T47D (cell line): ENCODE data around the gene AQP1.

Experiments used
- DNase-seq, 2 experiments: peaks; one replicate each; pipeline versions ENCODE4 v3.0.0 to v3.0.0-alpha.2; 2011 to 2012; ENCODE audit warnings: low read depth in 1 of 2, low spot score in 1 of 2
- JUND ChIP-seq: IDR thresholded peaks from 2 replicates; pipeline ENCODE4 v1.6.1; 2012; ENCODE audit warnings: low read depth
- in situ Hi-C: cut with HindIII; loops from 2 replicates; pipeline ENCODE4 v1.10.0; 2016; ENCODE audit warnings: low sequenced_read_pairs, low pct_unique_long_range_greater_than_20kb

AQP1 gene

DNA sequence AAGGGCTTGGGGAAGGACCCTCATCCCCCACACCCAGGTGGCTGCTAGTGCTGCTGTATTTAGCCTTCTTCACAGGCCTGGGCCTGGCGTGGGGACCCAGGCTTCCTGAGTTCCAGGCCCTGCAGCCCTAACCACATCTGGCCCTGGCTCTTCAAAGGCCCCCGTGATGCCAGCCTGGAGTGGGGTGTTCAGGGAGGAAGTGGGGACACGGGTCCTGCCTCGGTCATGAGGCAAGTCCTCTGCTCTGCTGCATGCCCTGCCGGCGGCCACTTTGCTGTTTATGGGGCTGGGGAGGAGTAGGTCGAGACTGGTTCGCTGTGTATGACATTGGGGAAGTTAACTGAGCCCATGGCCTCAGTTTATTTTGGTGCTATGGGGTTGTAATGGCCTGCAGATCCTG is 8.5 kb upstream of the AQP1 start:
- in situ Hi-C loops, result no loop called here
- TF ChIP-seq JUND, result no peak
- DNase-seq, result no peak

- in situ Hi-C loops, result no loop called here
- no peak for DNase-seq
- no peak for TF ChIP-seq JUND
Measured at GRCh38 chr7:30904561-30904960, 7.1 kb upstream of the AQP1 start.

DNA sequence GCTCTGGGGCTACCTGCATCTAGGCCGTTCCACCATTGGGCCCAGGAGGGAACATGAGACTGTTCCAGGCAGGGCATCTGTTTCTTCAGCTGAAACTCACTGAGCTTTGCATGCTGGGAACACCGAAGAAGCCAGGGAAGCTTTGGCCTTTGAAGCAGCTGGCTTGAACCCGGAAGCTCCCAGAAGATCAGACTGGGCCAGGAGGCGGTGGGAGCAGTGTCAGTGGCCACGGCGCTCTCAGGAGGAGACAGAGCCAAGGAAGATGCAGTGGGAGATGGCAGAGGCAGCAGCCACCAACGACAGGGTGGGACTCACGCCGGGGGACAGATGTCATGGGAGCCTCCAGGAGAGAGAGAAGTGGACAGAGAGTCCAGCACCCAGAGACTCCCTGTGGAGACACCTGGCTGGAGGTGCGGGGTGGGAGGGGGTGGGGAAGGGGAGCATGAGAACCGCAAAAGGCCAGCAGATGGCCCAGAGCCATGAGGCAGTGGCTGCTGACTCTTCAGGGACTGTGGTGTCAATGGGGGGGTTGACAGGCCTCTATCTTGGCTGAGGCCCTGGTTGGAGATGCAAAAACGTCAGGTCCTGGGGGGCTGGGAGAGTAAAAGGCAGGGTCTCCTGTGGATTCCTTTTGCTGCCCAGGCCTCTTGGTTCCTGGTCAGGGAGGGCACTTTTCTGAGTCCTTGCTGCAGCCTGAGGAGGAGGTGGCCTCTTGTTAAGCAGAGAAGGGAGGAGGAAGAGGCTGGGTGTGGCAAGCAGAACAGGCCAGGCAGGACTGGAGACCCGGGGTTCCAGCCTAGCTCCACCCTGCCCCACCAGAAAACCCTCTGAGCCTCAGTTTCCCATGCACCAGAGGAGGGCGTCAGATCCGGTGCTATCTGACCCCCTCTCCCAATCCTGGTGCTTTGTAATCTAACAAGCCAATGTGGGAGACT is 6.3 kb upstream of the AQP1 start:
- in situ Hi-C loops, result no loop called here
- no peak for TF ChIP-seq JUND
- DNase-seq, result no peak

DNA sequence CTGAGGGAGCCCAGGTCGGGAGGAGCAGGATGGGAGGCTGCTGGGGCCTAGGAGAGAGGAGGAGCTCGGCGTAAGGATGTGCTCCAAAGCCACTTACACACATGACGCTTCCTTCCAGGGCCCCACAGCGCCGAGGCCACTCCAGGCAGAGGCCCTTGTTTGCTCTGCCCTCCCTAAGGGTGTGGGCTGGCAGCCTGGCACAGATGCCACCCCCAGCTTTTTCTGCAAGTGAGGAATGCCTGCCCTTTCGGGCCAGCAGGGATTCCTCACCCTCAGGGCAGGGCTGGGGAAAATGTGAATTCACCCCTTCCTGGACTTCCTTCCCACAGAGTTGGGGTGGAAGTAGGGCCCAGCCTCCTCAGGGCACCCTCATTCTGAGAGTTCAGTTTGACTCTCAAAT is 5.6 kb upstream of the AQP1 start:
- no peak for TF ChIP-seq JUND
- no peak for DNase-seq
- in situ Hi-C loops, result no loop called here

DNA sequence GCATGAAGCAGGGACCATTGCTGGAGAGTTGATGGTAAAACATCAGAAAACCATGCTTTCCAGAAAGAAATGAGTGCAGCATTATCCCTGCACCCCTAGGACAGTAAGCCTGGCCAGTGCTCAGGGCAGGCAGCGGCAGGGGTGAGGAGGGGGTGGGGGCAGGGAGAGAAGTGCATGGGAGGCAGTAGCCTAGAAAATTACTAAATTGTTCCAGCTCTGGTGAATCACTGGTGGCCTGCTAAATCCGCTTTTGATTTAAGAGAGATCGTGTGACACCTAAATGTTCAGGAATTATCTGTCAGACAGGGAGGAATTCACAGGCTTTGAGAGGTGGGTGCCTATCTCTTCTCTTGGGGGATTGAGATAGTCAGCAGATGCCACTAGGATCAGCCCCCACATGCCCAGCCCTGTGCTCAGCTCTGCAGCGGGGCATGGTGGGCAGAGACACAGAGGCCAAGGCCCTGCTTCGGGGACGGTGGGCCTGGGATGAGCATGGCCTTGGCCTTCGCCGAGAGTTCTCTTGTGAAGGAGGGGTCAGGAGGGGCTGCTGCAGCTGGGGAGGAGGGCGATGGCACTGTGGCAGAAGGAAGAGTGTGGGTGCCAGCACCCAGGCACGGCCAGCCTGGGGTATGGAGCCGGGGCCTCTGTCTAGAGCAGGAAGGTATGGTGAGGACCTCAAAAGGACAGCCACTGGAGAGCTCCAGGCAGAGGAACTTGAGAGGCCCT is 5.0 kb upstream of the AQP1 start:
- in situ Hi-C loops, result no loop called here
- TF ChIP-seq JUND, result no peak
- DNase-seq, result no peak

DNA sequence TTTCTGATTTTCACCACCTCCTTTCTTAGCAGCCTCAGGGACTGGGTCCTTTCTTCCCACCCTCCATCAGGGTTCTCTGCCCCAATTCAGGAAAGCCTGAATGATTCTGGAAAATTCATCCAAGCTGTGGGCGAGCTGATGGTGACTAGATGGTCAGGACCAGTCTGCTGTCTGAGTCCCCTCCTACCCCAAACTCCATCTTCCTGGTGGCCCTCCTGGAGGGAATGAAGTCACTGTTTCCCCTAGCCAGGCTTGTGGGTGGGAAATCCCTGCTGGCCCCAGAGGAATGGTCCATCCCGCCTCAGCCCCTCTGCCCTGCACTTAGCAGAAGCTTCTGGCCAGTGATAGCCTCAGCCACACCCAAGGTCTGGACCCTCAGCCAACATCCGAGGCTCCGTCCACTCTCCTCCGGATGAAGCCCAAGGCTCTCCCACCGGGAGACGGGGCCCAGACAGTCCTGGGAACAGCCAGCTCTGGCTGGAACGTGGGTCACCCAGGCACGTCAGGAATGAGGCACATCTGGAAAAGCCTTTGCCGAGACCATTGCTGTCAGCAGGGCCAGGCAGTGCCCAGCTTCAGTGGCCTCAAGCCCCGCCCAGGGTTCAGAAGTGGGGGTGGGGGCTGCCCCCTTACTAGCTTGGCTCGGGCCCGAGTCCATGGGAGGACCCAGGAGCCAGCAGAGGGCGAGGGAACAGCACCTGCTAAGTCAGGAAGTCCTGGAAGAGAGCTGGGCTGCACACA is 4.0 kb upstream of the AQP1 start:
- in situ Hi-C loops, result no loop called here
- no peak for DNase-seq
- TF ChIP-seq JUND, result no peak

- no peak for TF ChIP-seq JUND
- DNase-seq, result no peak
- in situ Hi-C loops, result no loop called here
Measured at GRCh38 chr7:30908681-30909080, 3.0 kb upstream of the AQP1 start.

- no peak for DNase-seq
- TF ChIP-seq JUND, result no peak
- in situ Hi-C loops, result no loop called here
Measured at GRCh38 chr7:30909431-30909830, 2.2 kb upstream of the AQP1 start.

DNA sequence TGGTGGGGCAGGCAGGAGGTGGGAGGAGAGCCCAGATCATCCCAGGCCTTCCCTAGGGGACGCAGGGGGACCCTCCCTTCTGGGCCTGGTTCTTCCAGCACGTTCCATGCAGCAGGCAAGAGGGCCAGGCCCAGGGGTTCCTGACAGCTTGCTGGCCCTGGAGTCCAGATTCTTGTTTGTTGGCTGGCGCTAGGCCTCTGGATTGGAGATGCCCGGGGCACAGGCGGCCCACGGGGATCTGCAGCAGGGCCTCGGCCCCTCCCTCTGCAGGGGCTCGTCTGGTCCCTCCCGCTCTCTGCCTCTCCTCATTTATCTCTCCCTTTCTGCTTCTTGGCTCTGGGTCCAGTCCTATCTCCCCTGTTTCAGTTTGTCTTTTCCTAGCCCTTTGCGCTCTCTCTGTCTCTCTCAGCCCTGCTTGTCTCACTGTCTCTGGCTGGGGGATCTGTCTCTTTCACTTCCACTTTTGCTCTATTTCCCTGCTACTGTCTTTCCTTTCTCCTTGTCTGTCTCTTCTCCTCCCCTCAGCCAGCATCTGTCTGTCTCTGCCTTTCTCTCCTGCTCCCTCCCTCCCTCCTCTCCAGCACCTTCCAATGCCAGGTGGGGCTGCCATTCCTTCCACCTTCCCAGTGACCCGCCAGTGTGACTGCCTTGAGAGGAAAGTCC is 1.1 kb upstream of the AQP1 start:
- in situ Hi-C loops, result no loop called here
- no peak for DNase-seq
- no peak for TF ChIP-seq JUND

- no peak for DNase-seq
- in situ Hi-C loops, result no loop called here
- no peak for TF ChIP-seq JUND
Measured at GRCh38 chr7:30911133-30911532, 520 bp upstream of the AQP1 start.

- TF ChIP-seq JUND, result no peak
- no peak for DNase-seq
- in situ Hi-C loops, result no loop called here
Measured at GRCh38 chr7:30912021-30912730, 523 bp downstream of the AQP1 start.

DNA sequence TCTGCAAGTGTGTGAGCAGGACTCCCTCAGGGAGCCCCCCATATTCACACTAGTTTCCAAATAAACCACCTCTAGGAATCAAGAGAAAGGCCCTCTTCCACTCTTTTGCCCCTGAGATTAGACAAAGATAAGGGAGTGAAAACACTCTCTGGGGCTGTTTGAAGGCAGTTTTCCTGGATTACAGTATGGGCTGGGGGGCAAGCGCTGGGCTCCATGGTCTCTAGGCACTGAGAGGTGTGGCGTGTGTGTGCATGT is 1.0 kb downstream of the AQP1 start:
- in situ Hi-C loops, result no loop called here
- no peak for DNase-seq
- TF ChIP-seq JUND, result no peak
